Esophagus (tissue), 2 donors: ENCODE measurements around the gene RUSC1. TPM values are rescaled to one million over a fixed set of nuclear protein-coding genes. Genes with fewer than 3 reads are reported as not detected.

Experiments used
- H3K27ac ChIP-seq, 2 donors: one replicate each; pipeline ENCODE4 v1.5.1; 2013; ENCODE audit warnings: low read depth in 2 of 2, mild to moderate bottlenecking in 2 of 2, inconsistent platforms in 1 of 2, low read length in 1 of 2, moderate library complexity in 1 of 2
- H3K27me3 ChIP-seq, 2 donors: one replicate each; pipeline ENCODE4 v1.6.1; 2013; ENCODE audit warnings: low read length in 2 of 2, control low read depth in 1 of 2, mild to moderate bottlenecking in 1 of 2; ENCODE audit not compliant: insufficient read depth in 2 of 2, control insufficient read depth in 1 of 2
- H3K36me3 ChIP-seq, 2 donors: one replicate each; pipeline ENCODE4 v1.6.1; 2013; ENCODE audit warnings: low read length in 1 of 2; ENCODE audit not compliant: control insufficient read depth in 2 of 2, insufficient read depth in 2 of 2
- H3K4me1 ChIP-seq, 2 donors: one replicate each; pipeline ENCODE4 v1.6.1; 2013; ENCODE audit warnings: low read length in 1 of 2; ENCODE audit not compliant: control insufficient read depth in 2 of 2, insufficient read depth in 2 of 2
- H3K4me3 ChIP-seq, 2 donors: one replicate each; pipeline ENCODE4 v1.5.1; 2013; ENCODE audit warnings: low read length in 2 of 2, mild to moderate bottlenecking in 2 of 2, low read depth in 1 of 2, moderate library complexity in 1 of 2
- H3K9me3 ChIP-seq, 2 donors: one replicate each; pipeline ENCODE4 v1.6.1; 2013; ENCODE audit warnings: mild to moderate bottlenecking in 2 of 2, low read depth in 1 of 2, low read length in 1 of 2, moderate library complexity in 1 of 2; ENCODE audit not compliant: control insufficient read depth in 2 of 2, insufficient read depth in 1 of 2
- WGBS, 2 donors: extraction: QIAGEN DNeasy Blood & Tissue Kit; methylation state at CpG; one replicate each; pipeline ENCODE4 v1.1.7; 2013; 5-methylcytosine and 5-hydroxymethylcytosine counted together
- polyA plus RNA-seq, 2 donors: library from polyadenylated mRNA; stranded (reverse); fragments of 200-250 nt; gene quantifications; one replicate each; pipeline ENCODE4 v1.2.3, GENCODE V29; 2013
- donor health status: healthy with polysubstance abuse.
- donor health status: Bipolar disorder and iron deficiency.

The RUSC1 gene
- polyA plus RNA-seq, 2 donors = 30.7 to 41.0 TPM

GRCh38 chr1:155294520-155295182 lies 26.0 kb upstream of the RUSC1 start:
- Histone ChIP-seq H3K27me3 (no peaks in the 10 kb centered on the region), H3K27ac (no peak overlapping the region), H3K36me3 (no peaks in the 10 kb centered on the region), H3K9me3 (no peaks in the 10 kb centered on the region), H3K4me1 (peaks cover 2 to 8% of the 10 kb centered on the region in 2 donors), H3K4me3 (no peak overlapping the region)
- 37 to 50% methylated on average over 46 of the region's 46 CpGs for WGBS, 2 donors

GRCh38 chr1:155295183-155295941 lies 25.3 kb upstream of the RUSC1 start:
- no peak overlapping the region for H3K27ac ChIP-seq
- peak overlapping the region in 1 of 2 donors; percentile 17 for H3K4me3 ChIP-seq
- H3K36me3 ChIP-seq = no peaks in the 10 kb centered on the region
- no peaks in the 10 kb centered on the region for H3K9me3 ChIP-seq
- H3K27me3 ChIP-seq = no peaks in the 10 kb centered on the region
- 13 to 21% methylated on average over 47 of the region's 47 CpGs for WGBS, 2 donors
- peaks cover 2 to 8% of the 10 kb centered on the region in 2 donors for H3K4me1 ChIP-seq

GRCh38 chr1:155295942-155296267 lies 24.8 kb upstream of the RUSC1 start:
- Histone ChIP-seq H3K36me3 (no peaks in the 10 kb centered on the region), H3K4me1 (peaks cover 2 to 8% of the 10 kb centered on the region in 2 donors), H3K27me3 (no peaks in the 10 kb centered on the region), H3K4me3 (no peak overlapping the region), H3K9me3 (no peaks in the 10 kb centered on the region), H3K27ac (no peak overlapping the region)
- WGBS, 2 donors = 63 to 80% methylated on average over 7 of the region's 7 CpGs

GRCh38 chr1:155296661-155297060 lies 24.0 kb upstream of the RUSC1 start:
- Histone ChIP-seq H3K4me1 (peaks cover 2 to 8% of the 10 kb centered on the region in 2 donors), H3K9me3 (no peaks in the 10 kb centered on the region), H3K36me3 (no peaks in the 10 kb centered on the region), H3K27me3 (no peaks in the 10 kb centered on the region), H3K27ac (no peak overlapping the region), H3K4me3 (no peak overlapping the region)
- WGBS, 2 donors = 86 to 89% methylated on average over 3 of the region's 3 CpGs

GRCh38 chr1:155297384-155297783 lies 23.3 kb upstream of the RUSC1 start:
- Histone ChIP-seq H3K36me3 (no peaks in the 10 kb centered on the region), H3K9me3 (no peaks in the 10 kb centered on the region), H3K27ac (no peak overlapping the region), H3K27me3 (no peaks in the 10 kb centered on the region), H3K4me1 (peaks cover 2 to 8% of the 10 kb centered on the region in 2 donors), H3K4me3 (no peak overlapping the region)
- 77 to 82% methylated on average over 7 of the region's 7 CpGs for WGBS, 2 donors

- H3K36me3 ChIP-seq = no peaks in the 10 kb centered on the region
- no peaks in the 10 kb centered on the region for H3K9me3 ChIP-seq
- no peak overlapping the region for H3K27ac ChIP-seq
- peaks cover 2 to 8% of the 10 kb centered on the region in 2 donors for H3K4me1 ChIP-seq
- H3K27me3 ChIP-seq = no peaks in the 10 kb centered on the region
- 92 to 94% methylated on average over 8 of the region's 8 CpGs for WGBS, 2 donors
- no peak overlapping the region for H3K4me3 ChIP-seq
These were observed 20.7 kb upstream of the RUSC1 start for GRCh38 chr1:155300024-155300423.

GRCh38 chr1:155300553-155301329 lies 20.0 kb upstream of the RUSC1 start:
- peaks cover 0 to 4% of the 10 kb centered on the region in 2 donors for H3K4me1 ChIP-seq
- H3K27ac ChIP-seq = no peak overlapping the region
- H3K27me3 ChIP-seq = no peaks in the 10 kb centered on the region
- no peaks in the 10 kb centered on the region for H3K36me3 ChIP-seq
- no peak overlapping the region for H3K4me3 ChIP-seq
- WGBS, 2 donors = 74 to 85% methylated on average over 9 of the region's 9 CpGs
- H3K9me3 ChIP-seq = no peaks in the 10 kb centered on the region

GRCh38 chr1:155301342-155301841 lies 19.3 kb upstream of the RUSC1 start, which contains the start of gene PKLR:
Gene PKLR (minus strand): TSS chr1:155301438. CDS start chr1:155301395, 43 bp downstream.
- Histone ChIP-seq H3K27ac (no peak within 1 kb of the TSS), H3K4me1 (peaks cover 0 to 5% of the 10 kb centered on the region in 2 donors), H3K36me3 (no peaks in the 10 kb centered on the region), H3K27me3 (no peaks in the 10 kb centered on the region), H3K4me3 (no peak within 1 kb of the TSS), H3K9me3 (no peaks in the 10 kb centered on the region)
- WGBS, 2 donors = 85 to 91% methylated on average over 5 of the region's 5 CpGs

- H3K4me1 ChIP-seq = peaks cover 2 to 7% of the 10 kb centered on the region in 2 donors
- no peaks in the 10 kb centered on the region for H3K9me3 ChIP-seq
- H3K27ac ChIP-seq = no peak overlapping the region
- 72 to 83% methylated on average over 11 of the region's 11 CpGs for WGBS, 2 donors
- no peaks in the 10 kb centered on the region for H3K27me3 ChIP-seq
- H3K36me3 ChIP-seq = no peaks in the 10 kb centered on the region
- H3K4me3 ChIP-seq = no peak overlapping the region
These were observed 16.1 kb upstream of the RUSC1 start for GRCh38 chr1:155304558-155305063.
